HG03558 (cell line): ENCODE data around the gene PRUNE2.

Experiments used
- ATAC-seq: cut with Tn5 transposase; IDR thresholded peaks from one replicate; pipeline ENCODE4 v1.9.1; 2021; ENCODE audit warnings: moderate number of reproducible peaks; ENCODE audit not compliant: unreplicated experiment; ENCODE audit errors: extremely low read depth

PRUNE2 gene

DNA sequence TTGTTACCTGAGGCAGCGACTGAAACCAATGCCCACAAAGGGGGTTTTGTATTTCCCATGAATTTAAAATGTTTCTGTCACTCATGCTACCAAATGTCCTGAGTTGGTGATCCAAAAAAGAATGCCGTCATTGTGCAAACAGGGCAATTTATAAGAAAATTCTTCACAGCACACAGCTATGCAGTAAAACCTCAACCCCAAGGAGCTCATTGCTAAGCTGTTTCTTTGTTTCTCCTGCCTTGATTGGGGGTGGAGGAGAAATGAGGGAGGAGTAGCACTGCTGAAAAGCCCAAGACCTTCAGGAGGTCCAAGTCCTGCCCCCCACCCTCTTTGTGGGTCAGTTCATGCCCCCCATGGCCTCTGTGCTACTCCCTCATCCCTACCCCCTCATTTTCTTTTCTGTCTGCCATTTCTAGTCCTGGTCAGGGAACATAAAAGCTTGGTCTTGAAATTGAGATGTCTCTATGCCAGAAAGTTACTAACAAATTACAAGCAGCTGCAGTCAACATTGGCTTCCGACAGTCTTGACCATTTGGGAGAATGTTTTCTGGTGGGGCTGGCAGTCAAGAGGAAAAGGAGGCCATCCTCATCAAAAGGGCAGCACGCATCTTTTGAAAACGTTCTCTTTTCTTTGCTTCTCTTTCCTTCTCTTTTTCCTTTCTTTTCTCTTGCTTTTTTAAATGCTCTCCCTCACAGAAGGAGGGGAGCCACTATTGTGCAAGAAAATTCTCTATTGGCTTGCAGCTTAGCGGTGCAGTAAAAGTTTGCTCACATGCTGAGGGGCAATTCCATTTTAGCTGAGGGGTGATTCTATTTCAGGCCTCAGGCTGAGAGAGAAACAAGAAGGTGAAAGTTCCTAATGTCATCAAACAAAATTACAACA lies 313.6 kb downstream of the PRUNE2 start:
- ATAC-seq = no peak

DNA sequence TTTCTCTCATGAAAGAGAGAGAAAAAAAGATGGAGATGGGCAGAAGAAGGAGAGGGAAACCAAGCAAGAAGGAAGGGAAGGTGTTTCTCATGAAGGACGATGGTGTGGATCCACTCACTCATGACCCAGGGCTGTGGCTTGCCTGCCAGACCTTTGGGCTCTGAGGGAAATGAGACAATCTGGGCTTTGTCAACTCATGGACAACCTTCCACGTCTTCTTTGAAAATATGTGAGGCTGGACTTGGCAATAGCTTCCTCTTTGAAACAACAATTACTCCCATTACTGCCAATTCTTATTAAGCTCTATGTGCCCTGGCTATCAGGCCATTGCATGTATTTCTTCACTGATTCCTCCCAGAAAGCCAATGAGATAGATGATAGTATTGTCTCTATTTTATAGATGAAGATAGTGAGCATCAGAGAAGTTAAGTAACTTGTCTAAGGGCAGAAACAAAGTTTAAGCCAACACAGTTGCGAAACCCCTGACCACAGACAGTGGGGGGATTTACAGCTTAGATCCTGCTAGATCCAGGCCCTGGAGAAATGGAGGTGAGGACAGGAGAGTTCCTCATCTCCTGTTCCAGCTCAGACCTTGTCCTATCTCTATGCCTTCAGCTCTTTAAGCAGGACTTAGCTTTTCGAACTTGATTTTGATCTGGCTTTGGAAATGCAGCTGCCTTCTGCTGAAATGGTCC lies 314.5 kb downstream of the PRUNE2 start:
- no peak for ATAC-seq

DNA sequence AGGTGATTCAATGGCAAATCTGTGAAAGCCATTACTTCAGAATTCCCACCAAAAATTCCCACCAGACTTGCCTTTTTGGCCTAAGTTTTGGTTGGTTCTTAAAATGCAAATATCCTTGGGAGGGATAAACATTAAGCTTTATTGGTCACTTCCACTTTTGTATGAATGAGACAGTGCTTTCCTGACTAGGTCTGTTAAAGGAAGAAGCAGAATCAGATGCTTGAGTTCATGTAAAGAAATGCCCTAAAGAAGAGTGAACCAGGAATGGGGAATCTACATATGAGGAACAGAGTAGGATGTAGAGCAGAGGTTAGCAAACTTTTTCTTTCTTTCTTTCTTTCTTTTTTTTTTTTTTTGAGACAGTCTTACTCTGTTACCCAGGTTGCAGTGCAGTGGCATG lies 317.6 kb downstream of the PRUNE2 start:
- no peak for ATAC-seq

DNA sequence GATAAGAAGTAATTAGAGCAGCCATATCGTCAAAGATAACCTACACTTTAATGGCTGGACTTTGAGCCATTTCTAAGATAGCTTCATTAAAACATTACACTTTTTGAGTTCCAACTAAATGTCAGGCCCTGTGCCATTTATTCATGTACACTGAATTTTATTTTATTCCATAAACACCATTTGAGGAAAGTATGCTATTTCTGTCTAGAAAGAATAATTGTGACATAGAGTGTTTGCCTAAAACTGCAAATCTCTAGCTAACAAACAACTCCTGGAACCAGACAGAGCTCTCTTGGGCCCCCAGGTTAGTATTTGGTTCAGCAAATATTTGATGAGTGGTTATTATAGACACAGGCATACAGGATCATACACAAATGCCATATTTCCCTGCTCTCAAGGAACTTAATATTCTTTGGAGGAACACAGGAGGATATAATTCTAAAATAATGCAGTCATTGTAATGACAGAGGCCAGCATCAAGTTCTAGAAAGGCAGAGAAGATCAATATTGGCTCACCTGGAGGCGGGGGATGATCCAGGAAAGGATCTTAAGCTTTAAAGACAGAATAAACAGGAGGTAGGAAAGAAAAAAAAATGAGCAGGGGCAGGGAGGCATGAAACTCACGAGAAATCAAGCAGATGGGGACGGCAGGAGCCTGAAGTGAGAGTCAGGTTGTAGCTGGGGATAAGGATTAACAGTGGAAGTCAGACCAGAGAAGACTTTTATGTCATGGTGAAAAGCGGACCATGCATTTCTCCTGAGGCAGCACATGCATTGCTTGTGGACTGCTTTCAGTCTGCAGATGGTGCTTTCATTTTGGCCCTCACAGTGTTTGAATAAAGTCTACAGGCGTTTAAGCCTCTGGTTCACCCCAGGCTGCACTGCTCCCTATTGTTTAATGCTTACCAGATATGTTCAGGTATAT lies 319.3 kb downstream of the PRUNE2 start:
- ATAC-seq = no peak

DNA sequence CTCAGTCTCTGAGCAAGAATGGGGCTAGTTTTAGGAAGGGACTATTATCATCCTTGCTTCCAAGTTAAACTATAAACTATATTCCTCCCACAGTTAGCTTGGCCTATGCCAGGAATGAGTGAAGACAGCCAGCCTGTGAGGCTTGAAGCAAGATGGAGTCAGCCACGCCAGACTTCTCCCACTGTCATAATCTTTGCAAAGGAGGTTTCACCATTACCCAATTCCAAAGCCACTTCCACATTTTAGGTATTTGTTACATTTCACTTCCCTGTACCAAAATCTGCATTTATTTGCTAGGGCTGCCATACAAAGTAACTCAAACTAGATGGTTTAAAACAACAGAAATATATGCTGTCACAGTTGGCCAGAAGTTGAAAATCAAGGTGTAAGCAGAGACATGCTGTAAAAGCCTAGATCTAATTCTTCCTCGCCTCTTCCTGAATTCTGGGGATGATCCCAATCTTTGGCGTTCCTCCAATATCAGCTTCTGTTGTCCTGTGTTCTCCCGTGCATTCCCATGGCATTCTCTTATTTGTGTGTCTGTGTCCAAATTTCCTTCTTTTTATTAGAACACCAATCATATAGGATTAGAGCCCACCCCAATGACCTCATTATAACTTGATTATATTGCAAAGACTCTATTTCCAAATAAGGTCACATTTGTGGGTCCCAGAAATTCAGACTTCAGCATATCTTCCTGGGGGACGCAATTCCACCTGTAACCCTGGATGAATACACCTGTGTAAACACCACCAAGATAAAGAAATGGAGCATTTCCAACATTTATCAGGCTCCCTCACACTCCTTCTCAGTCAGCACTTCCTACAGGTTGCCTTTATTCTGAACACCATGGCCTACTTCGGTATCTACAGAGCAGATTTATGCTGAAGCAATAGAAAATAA lies 320.2 kb downstream of the PRUNE2 start:
- no peak for ATAC-seq

DNA sequence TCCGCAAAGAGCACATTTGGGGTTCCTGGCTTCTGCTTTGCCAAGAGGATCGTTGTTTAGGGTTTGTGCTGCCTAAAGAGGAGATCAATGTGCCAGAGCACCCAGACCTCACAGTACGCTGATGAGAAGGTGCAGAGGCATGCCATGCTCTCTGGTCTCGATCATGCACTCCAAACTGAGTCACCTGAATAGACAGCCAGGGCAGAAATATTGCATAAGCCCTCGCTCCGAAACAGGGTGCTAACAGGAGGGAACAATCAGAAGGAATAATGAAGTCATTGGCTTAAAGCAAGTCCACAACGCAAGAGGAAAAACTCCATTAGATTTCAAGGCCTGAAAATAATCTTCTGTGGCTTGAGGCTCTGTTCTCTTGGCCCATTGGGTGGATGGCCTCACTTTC lies 322.7 kb downstream of the PRUNE2 start:
- ATAC-seq = no peak

DNA sequence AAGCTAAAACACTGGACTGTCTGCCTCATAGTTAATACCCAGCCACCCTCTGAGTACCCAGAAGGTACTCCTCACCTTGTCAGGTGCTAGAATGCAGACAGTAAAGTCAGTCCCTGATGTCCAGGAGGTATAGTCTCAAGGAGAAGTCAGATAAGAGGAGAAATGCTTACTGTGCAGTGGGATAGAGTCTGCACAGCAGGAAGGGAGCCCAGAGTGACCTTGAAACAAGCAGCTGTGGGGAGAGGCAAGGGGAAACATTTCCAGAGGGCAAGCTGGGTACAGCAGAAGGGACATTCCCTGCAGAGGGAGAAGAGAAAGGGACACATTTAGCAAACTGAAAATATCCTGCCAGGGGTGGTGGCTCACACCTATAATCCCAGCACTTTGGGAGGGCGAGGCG lies 324.2 kb downstream of the PRUNE2 start:
- ATAC-seq = no peak

DNA sequence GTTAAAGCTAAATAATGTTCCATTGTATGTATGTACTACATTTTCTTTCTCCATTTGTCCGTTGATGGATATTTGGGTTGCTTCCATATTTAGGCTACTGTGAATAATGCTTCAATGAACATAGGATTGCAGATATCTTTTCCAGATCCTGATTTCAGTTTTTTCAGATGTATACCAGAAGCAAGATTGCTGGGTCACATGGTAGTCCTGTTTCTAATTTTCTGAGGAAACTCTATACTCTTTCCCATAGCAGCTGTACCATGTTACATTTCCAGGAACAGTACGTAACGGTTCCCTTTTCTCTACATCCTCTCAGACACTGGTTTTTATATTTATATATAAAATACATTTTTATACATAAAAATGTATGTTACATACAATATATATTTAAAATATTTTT lies 325.1 kb downstream of the PRUNE2 start:
- no peak for ATAC-seq

DNA sequence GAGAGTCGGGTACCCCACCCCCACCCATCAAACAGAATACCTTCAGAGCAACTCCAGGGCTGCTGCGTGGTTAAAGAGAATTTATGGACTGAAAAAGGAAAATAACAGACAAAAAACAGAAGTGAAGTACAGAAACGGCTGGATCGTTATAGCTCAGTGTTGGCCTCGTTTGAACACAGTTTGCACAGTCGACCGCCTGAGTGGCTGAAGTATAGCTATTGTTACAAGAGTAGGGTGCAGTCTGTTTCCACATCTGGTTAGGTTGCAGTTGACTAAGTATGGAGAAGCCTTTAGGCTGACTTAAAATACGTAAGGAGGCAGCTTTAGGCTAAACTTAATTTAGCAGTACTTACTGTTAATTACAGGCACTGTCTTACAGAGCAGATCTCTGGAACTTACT lies 325.7 kb downstream of the PRUNE2 start:
- no peak for ATAC-seq

DNA sequence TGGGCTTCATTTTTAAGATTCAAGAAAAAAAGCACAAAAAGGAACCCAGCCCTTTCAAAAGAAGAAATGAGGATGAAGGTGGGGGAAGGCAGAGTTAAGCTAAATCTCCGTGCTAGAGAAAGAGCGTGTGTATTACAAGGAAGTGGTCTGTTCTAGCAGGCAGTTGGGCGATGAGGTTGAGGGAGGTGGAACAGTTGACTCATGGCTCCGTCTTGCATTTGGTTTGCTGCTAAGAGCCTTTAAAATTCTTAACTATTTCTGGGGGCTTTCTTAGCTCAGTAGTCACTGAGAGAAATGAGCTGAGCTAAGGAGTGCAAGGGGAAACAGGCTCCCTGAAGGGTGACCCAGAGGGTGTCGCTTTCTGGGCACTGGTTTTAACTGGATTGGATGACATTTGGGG lies 329.6 kb downstream of the PRUNE2 start:
- ATAC-seq = peak; percentile 66

DNA sequence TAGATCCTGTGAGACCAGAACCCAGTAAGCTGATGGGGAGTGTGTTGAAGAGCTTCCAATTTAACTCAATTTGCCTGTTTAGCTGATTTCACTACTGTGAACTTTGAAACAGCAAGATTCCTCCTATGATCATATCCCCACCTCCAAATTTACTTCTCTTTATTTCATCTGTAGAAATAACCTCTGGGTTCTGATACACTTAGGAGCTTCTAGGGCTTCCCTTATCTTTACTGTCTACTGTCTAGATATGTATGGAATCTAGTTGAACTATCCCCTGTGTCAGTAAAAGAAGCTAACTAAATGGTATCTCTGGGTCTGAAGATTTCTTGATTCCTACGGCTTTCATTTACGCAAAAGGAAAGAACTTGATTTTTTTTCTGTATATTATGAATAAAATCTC lies 330.2 kb downstream of the PRUNE2 start:
- ATAC-seq = no peak

DNA sequence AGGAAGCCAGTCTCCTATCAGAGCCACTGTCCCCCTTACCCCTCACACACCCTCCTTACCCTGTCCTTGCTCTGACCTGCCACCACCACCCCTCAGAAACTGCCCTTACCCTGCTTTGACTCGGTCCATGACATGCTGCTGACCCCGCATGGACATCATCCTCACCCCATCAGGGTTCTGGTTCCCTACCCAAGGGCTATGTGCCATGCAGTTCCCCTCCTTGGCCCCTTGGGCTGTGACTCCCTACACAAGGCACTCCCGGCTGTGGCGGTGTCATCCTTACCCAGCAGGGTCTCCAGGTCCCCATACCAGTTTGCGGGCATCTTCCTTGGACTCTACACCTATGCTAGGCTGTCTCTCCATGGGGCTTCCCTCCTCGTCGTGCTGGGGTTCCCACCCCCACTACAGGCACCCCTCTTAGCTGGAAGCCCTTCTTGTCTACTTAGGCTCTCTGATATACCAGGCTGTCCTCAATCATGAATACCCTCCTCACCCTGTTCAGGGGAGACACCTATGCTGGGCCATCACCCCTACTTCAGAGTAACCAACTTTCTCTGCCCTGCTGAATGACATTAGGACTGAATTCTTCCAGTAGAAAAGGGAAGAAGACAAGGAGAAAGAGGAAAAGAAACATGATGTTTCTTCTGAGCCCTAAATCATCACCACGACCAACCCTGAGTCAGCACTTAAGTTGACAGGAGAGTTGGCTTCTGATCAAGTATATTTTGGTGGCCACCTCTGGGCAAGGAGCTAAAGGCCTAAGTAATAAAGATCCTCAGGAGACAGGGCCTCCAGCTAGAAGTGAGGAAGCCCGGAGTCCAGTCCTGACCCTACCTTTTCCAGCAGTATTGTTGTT lies 331.8 kb downstream of the PRUNE2 start:
- no peak for ATAC-seq

DNA sequence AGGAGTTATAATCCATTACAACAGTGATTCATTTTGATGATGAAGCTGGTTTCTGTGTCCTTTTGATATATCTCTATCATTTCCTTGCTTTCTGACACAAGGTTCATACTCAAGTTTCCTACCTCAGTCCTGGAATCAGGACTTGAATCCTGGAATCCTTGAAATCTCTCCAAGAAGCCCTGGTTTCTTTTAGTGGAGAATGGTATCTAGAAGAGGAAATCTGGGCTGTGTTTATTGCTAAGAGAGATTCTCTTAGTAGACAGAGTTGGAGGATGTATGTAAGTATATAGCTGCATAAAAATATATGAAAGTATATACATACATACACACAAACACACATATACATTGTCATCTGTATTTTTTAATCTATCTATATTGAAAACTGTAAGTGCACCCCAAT lies 332.5 kb downstream of the PRUNE2 start:
- no peak for ATAC-seq

DNA sequence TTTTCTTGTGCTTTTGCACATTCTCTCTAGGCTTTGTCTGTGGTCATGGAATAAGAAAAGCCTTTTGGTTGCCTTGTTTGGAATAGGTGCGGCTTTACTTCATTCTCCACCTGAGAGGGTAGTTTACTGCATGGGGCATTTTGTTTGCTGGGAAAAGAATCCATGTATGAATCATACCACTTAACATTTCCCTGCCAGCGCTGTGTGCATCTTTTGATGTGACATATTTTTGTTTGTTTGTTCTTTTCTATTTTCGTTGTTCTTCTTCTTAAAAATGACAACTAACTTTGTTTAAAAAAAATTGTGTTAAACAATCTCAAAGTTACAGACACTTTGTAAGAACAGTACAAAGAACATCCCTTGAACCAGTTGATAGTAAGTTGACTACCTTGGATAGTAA lies 333.8 kb downstream of the PRUNE2 start:
- no peak for ATAC-seq

DNA sequence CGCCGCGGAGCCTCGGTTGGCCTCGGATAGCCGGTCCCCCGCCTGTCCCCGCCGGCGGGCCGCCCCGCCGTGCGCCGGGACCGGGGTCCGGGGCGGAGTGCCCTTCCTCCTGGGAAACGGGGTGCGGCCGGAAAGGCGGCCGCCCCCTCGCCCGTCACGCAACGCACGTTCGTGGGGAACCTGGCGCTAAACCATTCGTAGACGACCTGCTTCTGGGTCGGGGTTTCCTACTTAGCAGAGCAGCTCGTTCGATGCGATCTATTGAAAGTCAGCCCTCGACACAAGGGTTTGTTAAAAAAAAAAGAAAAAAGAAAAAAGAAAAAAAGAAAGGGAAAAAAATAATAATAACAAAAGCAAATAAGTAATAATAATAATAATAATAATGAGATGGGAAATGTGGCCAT lies 334.2 kb downstream of the PRUNE2 start:
- ATAC-seq = no peak

DNA sequence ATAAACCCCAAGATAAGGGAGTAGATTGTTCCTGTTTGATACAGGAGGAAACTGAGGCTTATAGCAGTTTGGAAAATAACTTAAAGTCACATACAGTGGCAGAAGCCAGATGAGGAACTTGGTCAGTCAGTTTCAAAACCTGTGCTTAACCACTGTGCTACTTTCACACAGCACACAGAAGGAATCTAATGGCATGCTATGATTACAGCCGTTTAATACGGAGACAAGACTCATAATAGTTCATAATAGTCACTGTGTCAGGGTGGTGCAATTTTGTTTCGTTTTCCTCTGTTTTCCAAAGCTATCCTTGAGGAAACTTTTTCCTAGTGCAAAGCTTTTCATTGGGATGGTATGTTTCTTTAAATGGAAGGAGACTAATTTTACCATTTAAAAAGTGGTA lies 334.6 kb downstream of the PRUNE2 start:
- ATAC-seq = peak; percentile 79

DNA sequence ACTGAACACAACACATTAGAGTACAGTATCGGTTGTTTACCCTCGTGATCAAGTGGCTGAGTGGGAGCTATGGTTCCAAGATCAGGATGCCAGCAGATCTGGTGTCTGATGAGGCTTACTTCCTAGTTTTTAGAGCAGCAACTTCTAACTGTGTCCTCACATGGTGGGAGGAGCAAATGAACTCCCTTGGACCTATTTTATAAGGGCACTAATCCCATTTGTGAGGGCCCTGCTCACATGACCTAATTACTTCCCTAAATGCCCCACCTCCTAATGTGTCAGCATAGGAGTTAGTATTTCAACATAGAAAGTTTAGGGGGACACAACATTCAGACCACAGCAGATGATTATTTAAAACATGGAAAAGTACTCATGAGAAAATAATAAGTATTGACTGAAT lies 335.1 kb downstream of the PRUNE2 start:
- no peak for ATAC-seq

DNA sequence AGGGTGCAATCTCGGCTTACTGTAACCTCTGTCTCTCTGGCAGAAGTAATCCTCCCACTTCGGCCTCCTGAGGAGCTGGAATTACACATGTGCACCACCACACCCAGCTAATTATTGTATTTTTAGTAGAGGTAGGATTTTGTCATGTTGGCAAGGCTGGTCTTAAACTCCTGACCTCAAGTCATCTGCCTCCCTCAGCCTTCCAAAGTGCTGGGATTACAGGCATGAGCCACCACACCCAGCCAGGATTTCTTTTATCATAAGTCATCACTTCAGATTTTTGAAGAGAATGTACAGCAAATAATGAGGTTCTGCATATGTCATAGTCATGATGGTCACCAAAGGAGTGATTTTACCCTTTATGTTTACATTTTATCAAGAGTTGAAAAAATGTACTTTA lies 338.8 kb downstream of the PRUNE2 start:
- ATAC-seq = no peak

DNA sequence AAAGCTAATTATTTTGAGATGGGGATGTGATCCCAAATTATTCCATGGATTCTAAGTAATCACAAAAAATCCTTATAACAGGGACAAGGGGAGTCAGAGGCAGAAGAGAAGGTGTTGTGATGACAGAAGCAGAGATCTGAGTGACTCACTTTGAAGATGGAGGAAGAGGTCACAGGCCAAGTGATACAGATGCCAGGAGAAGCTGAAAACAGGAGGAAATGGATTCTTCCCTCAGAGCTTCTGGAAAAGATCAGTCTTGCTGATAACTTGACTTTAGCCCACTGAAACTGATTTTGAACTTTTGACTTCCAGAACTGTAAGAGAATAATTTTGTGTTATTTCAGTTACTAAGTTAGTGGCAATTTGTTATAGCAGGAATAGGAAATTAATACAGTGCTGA lies 341.6 kb downstream of the PRUNE2 start:
- no peak for ATAC-seq
